AG04449 (cell line): Measurements from ENCODE around the gene MC2R.

Experiments
- CTCF ChIA-PET: fragments of 350-600 bp; formaldehyde crosslinking; extraction: SDS; loops from one replicate; lab custom pipeline; 2021; ENCODE audit warnings: antibody characterized with exemption; lab: Yijun Ruan, JAX
- POLR2A ChIA-PET: fragments of 400-600, 350-600 bp; formaldehyde crosslinking; extraction: SDS; loops from one replicate; lab custom pipeline; 2020; ENCODE audit warnings: antibody characterized with exemption, inconsistent platforms; lab: Yijun Ruan, JAX
- DNase-seq: peaks from one replicate; pipeline ENCODE4 v3.0.0-alpha.2; 2010; ENCODE audit warnings: low read depth, low spot score
- H3K4me3 ChIP-seq: 2 replicates; pipeline ENCODE4 v1.5.1; 2011; ENCODE audit warnings: low read depth, mild to moderate bottlenecking, control low read depth, low read length
- CTCF ChIP-seq: IDR thresholded peaks from one replicate; pipeline ENCODE4 v1.5.1; 2011; ENCODE audit warnings: mild to moderate bottlenecking, moderate library complexity, low read length, control low read depth, inconsistent platforms; ENCODE audit not compliant: insufficient read depth; ENCODE audit errors: missing control alignments

MC2R gene

GRCh38 chr18:13892098-13892497, 23.2 kb downstream of the MC2R start:
- TF ChIP-seq CTCF: no peak
- CTCF ChIA-PET: no interaction called here
- POLR2A ChIA-PET: no interaction called here
- no peak overlapping the region for H3K4me3 ChIP-seq
- DNase-seq: no peak

GRCh38 chr18:13890761-13891361, 24.5 kb downstream of the MC2R start:
- TF ChIP-seq CTCF: no peak
- ChIA-PET CTCF (no interaction called here), POLR2A (no interaction called here)
- DNase-seq: no peak
- no peak overlapping the region for H3K4me3 ChIP-seq

- no peak for TF ChIP-seq CTCF
- CTCF ChIA-PET: no interaction called here
Observed at GRCh38 chr18:13889671-13890070, 25.7 kb downstream of the MC2R start.

GRCh38 chr18:13888191-13888716, 27.1 kb downstream of the MC2R start:
- TF ChIP-seq CTCF: no peak
- H3K4me3 ChIP-seq: no peak overlapping the region
- DNase-seq: no peak
- ChIA-PET CTCF (no interaction called here), POLR2A (no interaction called here)

More at GRCh38 chr18:13889671-13890070, 25.7 kb downstream of the MC2R start:
- H3K4me3 ChIP-seq: no peak overlapping the region
- DNase-seq: no peak
- POLR2A ChIA-PET: no interaction called here

- TF ChIP-seq CTCF: no peak
- ChIA-PET POLR2A (no interaction called here), CTCF (no interaction called here)
- no peak for DNase-seq
- H3K4me3 ChIP-seq: no peak overlapping the region
Observed at GRCh38 chr18:13885009-13885408, 30.3 kb downstream of the MC2R start.

GRCh38 chr18:13879937-13880336, 35.4 kb downstream of the MC2R start:
- CTCF ChIA-PET: no interaction called here
- no peak overlapping the region for H3K4me3 ChIP-seq
- DNase-seq: no peak
- POLR2A ChIA-PET: no interaction called here
- no peak for TF ChIP-seq CTCF
